ENCODE results near the gene CLOCK. TPM values are rescaled to one million over a fixed set of nuclear protein-coding genes. Genes with fewer than 3 reads are reported as not detected.
A peak's percentile ranks its signal among the peaks of the same experiment; 100 is the strongest.

Gene CLOCK
- total and polyA plus RNA-seq, 2 experiments from 2014 or later = 10.0 to 15.3 TPM

- Histone ChIP-seq H3K9me3 (ENCODE audit: low read depth) (no peaks in the 10 kb centered on the region), H3K27me3 (no peaks in the 10 kb centered on the region), H3K36me3 (no peaks in the 10 kb centered on the region), H3K4me3 (peak overlapping the region; percentile 93), H3K4me1 (ENCODE audit: low read depth) (peaks cover 29% of the 10 kb centered on the region), H3K27ac (peak overlapping the region; percentile 91)
- peak; percentile 3 for TF ChIP-seq CTCF (IDR thresholded peaks at IDR 0.05; ENCODE audit: low read depth, low read length)
- no peak for DNase-seq (ENCODE audit: low read depth in 1 of 2, low spot score in 1 of 2)
Observed at GRCh38 chr4:55395218-55395528, 151.5 kb downstream of the CLOCK start.

- no peak for TF ChIP-seq CTCF (IDR thresholded peaks at IDR 0.05; ENCODE audit: low read depth, low read length)
- no peaks in the 10 kb centered on the region for H3K27me3 ChIP-seq
- H3K9me3 ChIP-seq (ENCODE audit: low read depth) = no peaks in the 10 kb centered on the region
- no peak overlapping the region for H3K27ac ChIP-seq
- no peak overlapping the region for H3K4me3 ChIP-seq
- no peak for DNase-seq (ENCODE audit: low read depth in 1 of 2, low spot score in 1 of 2)
- no peaks in the 10 kb centered on the region for H3K36me3 ChIP-seq
- H3K4me1 ChIP-seq (ENCODE audit: low read depth) = peaks cover 20% of the 10 kb centered on the region
Observed at GRCh38 chr4:55393461-55394320, 153.0 kb downstream of the CLOCK start.

- no peak for DNase-seq (ENCODE audit: low read depth in 1 of 2, low spot score in 1 of 2)
- H3K4me3 ChIP-seq = no peak overlapping the region
- no peaks in the 10 kb centered on the region for H3K9me3 ChIP-seq (ENCODE audit: low read depth)
- TF ChIP-seq CTCF (IDR thresholded peaks at IDR 0.05; ENCODE audit: low read depth, low read length) = no peak
- no peak overlapping the region for H3K27ac ChIP-seq
- H3K27me3 ChIP-seq = no peaks in the 10 kb centered on the region
- no peaks in the 10 kb centered on the region for H3K36me3 ChIP-seq
- H3K4me1 ChIP-seq (ENCODE audit: low read depth) = no peaks in the 10 kb centered on the region
Observed at GRCh38 chr4:55386840-55387239, 159.9 kb downstream of the CLOCK start.

GRCh38 chr4:55386073-55386472 lies 160.6 kb downstream of the CLOCK start:
- DNase-seq (ENCODE audit: low read depth in 1 of 2, low spot score in 1 of 2) = peak in 1 of 2 donors; percentile 46
- Histone ChIP-seq H3K4me3 (no peak overlapping the region), H3K27me3 (no peaks in the 10 kb centered on the region), H3K36me3 (no peaks in the 10 kb centered on the region), H3K9me3 (ENCODE audit: low read depth) (no peaks in the 10 kb centered on the region), H3K4me1 (ENCODE audit: low read depth) (no peaks in the 10 kb centered on the region), H3K27ac (no peak overlapping the region)
- no peak for TF ChIP-seq CTCF (IDR thresholded peaks at IDR 0.05; ENCODE audit: low read depth, low read length)

- Histone ChIP-seq H3K4me1 (ENCODE audit: low read depth) (no peaks in the 10 kb centered on the region), H3K4me3 (no peak overlapping the region), H3K36me3 (no peaks in the 10 kb centered on the region), H3K27me3 (no peaks in the 10 kb centered on the region), H3K27ac (no peak overlapping the region), H3K9me3 (ENCODE audit: low read depth) (no peaks in the 10 kb centered on the region)
- peak in 1 of 2 donors; percentile 23 for DNase-seq (ENCODE audit: low read depth in 1 of 2, low spot score in 1 of 2)
- no peak for TF ChIP-seq CTCF (IDR thresholded peaks at IDR 0.05; ENCODE audit: low read depth, low read length)
Observed at GRCh38 chr4:55385201-55385649, 161.5 kb downstream of the CLOCK start.

Measured in cardiac muscle cell (in vitro differentiated cells and primary cell).